GM23248 (cell line): ENCODE measurements around the gene CFAP73. TPM values are rescaled to one million over a fixed set of nuclear protein-coding genes. Genes with fewer than 3 reads are reported as not detected.

ENCODE experiments used
- DNase-seq: peaks from one replicate; pipeline ENCODE4 v3.0.0-alpha.2; 2015
- H2AFZ ChIP-seq: fragments of 200-600 bp; sonication (generic); 2 replicates; pipeline ENCODE4 v1.6.1; 2016; ENCODE audit warnings: antibody characterized with exemption
- H3F3A ChIP-seq: fragments of 200-600 bp; sonication (generic); 2 replicates; pipeline ENCODE4 v1.6.1; 2016; ENCODE audit warnings: mild to moderate bottlenecking, antibody characterized with exemption, mixed run types; ENCODE audit not compliant: insufficient read depth
- H3K27ac ChIP-seq: fragments of 200-600 bp; sonication (generic); 2 replicates; pipeline ENCODE4 v1.5.1; 2016; ENCODE audit warnings: mild to moderate bottlenecking
- H3K27me3 ChIP-seq: fragments of 200-600 bp; sonication (generic); replicated peaks from 2 replicates; pipeline ENCODE4 v1.6.1; 2016; ENCODE audit warnings: mild to moderate bottlenecking; ENCODE audit not compliant: insufficient read depth
- H3K36me3 ChIP-seq: fragments of 200-600 bp; sonication (generic); 2 replicates; pipeline ENCODE4 v1.6.1; 2016; ENCODE audit warnings: low read depth, mild to moderate bottlenecking
- H3K4me1 ChIP-seq: fragments of 200-600 bp; sonication (generic); 2 replicates; pipeline ENCODE4 v1.6.1; 2016; ENCODE audit warnings: mild to moderate bottlenecking; ENCODE audit not compliant: insufficient read depth
- H3K4me2 ChIP-seq: fragments of 200-600 bp; sonication (generic); one replicate; pipeline ENCODE4 v1.6.1; 2016; ENCODE audit warnings: mild to moderate bottlenecking; ENCODE audit not compliant: unreplicated experiment
- H3K4me3 ChIP-seq: fragments of 200-600 bp; sonication (generic); 2 replicates; pipeline ENCODE4 v1.5.1; 2016; ENCODE audit warnings: mild to moderate bottlenecking
- H3K79me2 ChIP-seq: fragments of 200-600 bp; sonication (generic); 2 replicates; pipeline ENCODE4 v1.6.1; 2016; ENCODE audit warnings: mild to moderate bottlenecking; ENCODE audit not compliant: insufficient read depth
- H3K9ac ChIP-seq: fragments of 200-600 bp; sonication (generic); 2 replicates; pipeline ENCODE4 v1.6.1; 2016; ENCODE audit warnings: mild to moderate bottlenecking
- H3K9me2 ChIP-seq: fragments of 200-600 bp; sonication (generic); 2 replicates; pipeline ENCODE4 v1.6.1; 2016; ENCODE audit warnings: mixed run types, mild to moderate bottlenecking, moderate library complexity; ENCODE audit not compliant: insufficient read depth
- H3K9me3 ChIP-seq: fragments of 200-600 bp; sonication (generic); one replicate; pipeline ENCODE4 v1.6.1; 2017; ENCODE audit warnings: low read depth
- H4K20me1 ChIP-seq: fragments of 200-600 bp; sonication (generic); 2 replicates; pipeline ENCODE4 v1.6.0; 2016; ENCODE audit not compliant: insufficient read depth
- EZH2 ChIP-seq: fragments of 200-600 bp; sonication (generic); IDR thresholded peaks from 2 replicates; pipeline ENCODE4 v1.6.1; 2018; ENCODE audit warnings: antibody characterized with exemption, mild to moderate bottlenecking; ENCODE audit not compliant: insufficient read depth, poor library complexity, severe bottlenecking
- EZH2phosphoT487 ChIP-seq: fragments of 200-600 bp; sonication (generic); IDR thresholded peaks from 2 replicates; pipeline ENCODE4 v1.6.1; 2018; ENCODE audit warnings: antibody characterized with exemption, moderate library complexity, mild to moderate bottlenecking, low read depth; ENCODE audit not compliant: insufficient read depth
- WGBS, 2 experiments: methylation state at CpG; one replicate each; pipeline ENCODE4 v1.1.6; 2015 to 2017; ENCODE audit warnings: low lambda C conversion rate in 2 of 2, low coverage in 1 of 2; ENCODE audit errors: missing lambda C conversion rate in 2 of 2; 5-methylcytosine and 5-hydroxymethylcytosine counted together
- in situ Hi-C: fragments of 300-500 bp; cut with MboI; formaldehyde crosslinking; loops from 2 replicates; pipeline ENCODE4 v1.15.0; 2020
- polyA plus RNA-seq: library from polyadenylated mRNA; unstranded; fragments of >200 nt; fragmentation: Nextera tagmentation; extraction: Ambion mirVana; gene quantifications from 2 replicates; pipeline ENCODE4 v1.2.1, GENCODE V29; 2016
- total RNA-seq: library from RNA; depleted of rRNA; stranded (reverse); fragments of >200 nt; shearing (Covaris generic); gene quantifications from 2 replicates; pipeline ENCODE4 v1.2.3, GENCODE V29; 2014

Gene CFAP73
- total and polyA plus RNA-seq, 2 experiments from 2014 or later: not detected

DNA sequence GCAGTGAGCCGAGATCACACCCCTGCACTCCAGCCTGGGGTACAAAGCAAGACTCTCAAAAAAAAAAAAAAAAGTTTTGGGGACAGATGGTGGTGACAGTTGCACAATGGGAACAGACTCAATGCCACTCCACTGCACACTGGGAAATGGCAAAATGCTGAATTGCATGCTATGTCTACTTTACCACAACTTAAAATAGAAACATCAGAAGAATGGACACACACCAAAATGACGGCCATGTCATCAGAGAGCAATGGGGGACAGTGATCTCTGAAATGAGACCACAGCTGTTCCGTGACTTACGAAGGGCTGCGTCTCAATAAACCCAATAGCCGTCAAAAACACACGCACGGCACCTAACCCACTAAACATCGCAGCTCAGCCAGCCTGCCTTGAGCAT lies 22.0 kb downstream of the CFAP73 start:
- DNase-seq: no peak
- H3K27me3 ChIP-seq: no peaks in the 10 kb centered on the region
- H3K4me1 ChIP-seq: no peaks in the 10 kb centered on the region
- no peaks in the 10 kb centered on the region for H3K79me2 ChIP-seq
- H3K4me2 ChIP-seq: no peak overlapping the region
- TF ChIP-seq EZH2 (no peak), EZH2phosphoT487 (no peak)
- 98 to 99% methylated on average over 9 of the region's 9 CpGs for WGBS, 2 experiments
- H2AFZ ChIP-seq: no peak overlapping the region
- H3K9me3 ChIP-seq: no peaks in the 10 kb centered on the region
- H4K20me1 ChIP-seq: no peaks in the 10 kb centered on the region
- no peak overlapping the region for H3K9ac ChIP-seq
- H3K4me3 ChIP-seq: no peak overlapping the region
- no peaks in the 10 kb centered on the region for H3K9me2 ChIP-seq
- no peak overlapping the region for H3K27ac ChIP-seq
- no peaks in the 10 kb centered on the region for H3F3A ChIP-seq
- in situ Hi-C loops: loop anchor here (10.0 kb wide), 1 partner anchor 127 kb away; no protein-coding TSS in a partner anchor
- peaks cover 51% of the 10 kb centered on the region for H3K36me3 ChIP-seq

DNA sequence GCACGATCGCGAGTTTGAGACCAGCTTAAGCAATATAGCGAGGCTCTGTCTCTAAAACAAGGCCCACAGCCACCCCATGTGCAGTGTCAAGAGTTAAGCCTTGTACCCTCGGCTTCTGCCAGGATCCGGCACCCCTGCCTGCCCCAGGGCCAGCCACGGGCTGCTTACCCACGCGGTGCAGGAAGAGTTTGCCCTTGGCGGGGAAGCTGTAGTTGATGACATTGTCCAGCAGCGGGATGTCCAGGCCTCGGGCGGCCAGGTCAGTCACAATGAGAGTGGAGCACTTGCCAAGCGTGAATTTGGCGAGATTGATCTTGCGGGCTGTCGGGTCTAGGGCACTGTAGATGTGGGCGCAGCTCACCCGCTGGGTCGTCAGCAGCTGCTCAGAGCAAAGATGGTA lies 22.7 kb downstream of the CFAP73 start:
- in situ Hi-C loops: loop anchor here (10.0 kb wide), 1 partner anchor 127 kb away; no protein-coding TSS in a partner anchor
- no peak overlapping the region for H3K9ac ChIP-seq
- no peaks in the 10 kb centered on the region for H3K27me3 ChIP-seq
- WGBS, 2 experiments: 90 to 91% methylated on average over 20 of the region's 20 CpGs
- no peak overlapping the region for H3K4me2 ChIP-seq
- no peaks in the 10 kb centered on the region for H4K20me1 ChIP-seq
- H3K79me2 ChIP-seq: no peaks in the 10 kb centered on the region
- H3K36me3 ChIP-seq: peaks cover 58% of the 10 kb centered on the region
- H3K9me3 ChIP-seq: no peaks in the 10 kb centered on the region
- H3K27ac ChIP-seq: no peak overlapping the region
- H3K4me3 ChIP-seq: no peak overlapping the region
- H3K4me1 ChIP-seq: no peaks in the 10 kb centered on the region
- no peaks in the 10 kb centered on the region for H3F3A ChIP-seq
- H2AFZ ChIP-seq: no peak overlapping the region
- DNase-seq: no peak
- no peaks in the 10 kb centered on the region for H3K9me2 ChIP-seq
- TF ChIP-seq EZH2phosphoT487 (no peak), EZH2 (no peak)

DNA sequence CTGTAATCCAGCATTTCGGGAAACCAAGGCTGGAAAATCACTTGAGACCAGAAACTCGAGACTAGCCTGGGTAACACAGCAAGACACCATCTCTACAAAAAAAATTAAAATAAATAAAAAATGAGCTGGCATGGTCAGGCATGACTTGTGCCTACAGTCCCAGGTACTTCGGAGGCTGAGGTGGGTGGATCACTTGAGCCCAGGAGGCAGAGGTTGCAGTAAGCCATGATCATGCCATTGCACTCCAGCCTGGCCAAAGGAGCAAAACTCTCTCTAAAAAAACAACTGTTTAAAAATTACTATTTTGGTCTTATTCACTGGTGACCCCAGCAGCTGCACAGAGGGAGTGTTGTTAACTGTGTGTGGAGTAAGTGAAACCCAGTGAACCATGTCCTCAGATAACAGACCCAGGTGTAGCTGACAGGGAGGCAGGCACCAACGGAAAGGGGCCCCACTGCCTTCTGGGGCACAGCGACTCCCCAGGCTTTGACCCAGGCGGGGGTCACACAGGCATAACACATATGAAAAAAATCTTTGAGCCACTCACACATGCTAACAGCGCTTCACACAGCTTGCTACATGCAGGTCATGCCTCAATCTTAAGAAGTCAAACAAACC lies 23.7 kb downstream of the CFAP73 start:
- 97 to 98% methylated on average over 7 of the region's 7 CpGs for WGBS, 2 experiments
- in situ Hi-C loops: loop anchor here (10.0 kb wide), 1 partner anchor 128 kb away; no protein-coding TSS in a partner anchor
- Histone ChIP-seq H3K79me2 (no peaks in the 10 kb centered on the region), H3K9me3 (no peaks in the 10 kb centered on the region), H3K9me2 (no peaks in the 10 kb centered on the region), H3K4me3 (no peak overlapping the region), H3K4me1 (no peaks in the 10 kb centered on the region), H3F3A (no peaks in the 10 kb centered on the region), H2AFZ (no peak overlapping the region), H3K36me3 (peaks cover 68% of the 10 kb centered on the region), H3K27ac (no peak overlapping the region), H3K27me3 (no peaks in the 10 kb centered on the region), H3K9ac (no peak overlapping the region), H4K20me1 (no peaks in the 10 kb centered on the region), H3K4me2 (no peak overlapping the region)
- no peak for TF ChIP-seq EZH2
- no peak for TF ChIP-seq EZH2phosphoT487
- DNase-seq: no peak

DNA sequence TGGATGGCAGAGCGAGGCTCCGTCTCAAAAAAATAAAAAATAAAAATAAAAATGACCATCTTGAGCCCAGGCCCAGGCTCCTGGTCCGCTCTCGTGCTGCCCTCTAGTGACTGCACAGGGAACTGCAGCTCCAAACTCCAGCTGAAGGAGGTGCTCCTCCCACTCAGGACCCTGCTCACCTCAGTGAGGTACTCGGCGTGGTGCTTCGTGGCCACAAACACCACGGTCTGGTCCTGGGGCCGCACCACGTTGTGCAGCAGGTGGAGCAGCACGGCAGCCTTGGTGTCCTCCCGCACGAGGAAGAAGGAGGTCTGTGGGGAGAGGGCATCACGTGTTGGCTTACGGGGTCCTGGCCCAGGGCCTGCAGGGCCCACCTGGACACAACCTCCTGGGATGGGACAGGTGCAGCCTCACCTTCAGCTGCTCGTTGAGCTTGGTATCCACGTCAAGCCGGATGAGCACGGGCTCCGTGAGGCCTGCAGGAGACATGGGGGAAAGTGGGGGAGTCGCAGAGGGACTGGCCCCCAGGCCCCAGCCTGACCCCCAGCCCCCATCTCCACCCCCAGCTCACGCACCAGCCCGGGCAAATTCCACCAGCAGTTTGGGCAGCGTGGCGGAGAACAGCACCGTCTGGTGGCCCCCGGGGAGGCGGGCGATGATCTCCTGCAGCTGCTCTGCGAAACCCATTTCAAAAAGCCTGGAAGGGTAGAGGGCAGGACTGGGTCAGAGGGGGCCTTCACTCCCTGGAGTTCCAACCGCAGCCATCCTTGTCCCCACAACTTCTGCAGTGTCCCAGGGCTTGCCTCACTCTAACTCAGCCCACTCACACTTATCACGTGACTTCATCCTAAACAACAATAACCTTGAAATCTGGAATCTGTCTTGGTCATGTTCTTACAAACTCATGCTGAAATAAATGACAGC lies 25.2 kb downstream of the CFAP73 start:
- H3K27ac ChIP-seq: no peak overlapping the region
- H3F3A ChIP-seq: no peaks in the 10 kb centered on the region
- no peak overlapping the region for H2AFZ ChIP-seq
- TF ChIP-seq EZH2 (no peak), EZH2phosphoT487 (no peak)
- WGBS, 2 experiments: 46% methylated on average over 19 to 25 of the region's 32 CpGs
- peak; percentile 65 for DNase-seq
- H3K4me2 ChIP-seq: no peak overlapping the region
- no peaks in the 10 kb centered on the region for H3K27me3 ChIP-seq
- in situ Hi-C loops: loop anchor here (10.0 kb wide), 1 partner anchor 130 kb away; no protein-coding TSS in a partner anchor
- H3K4me1 ChIP-seq: no peaks in the 10 kb centered on the region
- no peaks in the 10 kb centered on the region for H4K20me1 ChIP-seq
- 0 out of 2 replicates have a peak, but pooled peaks cover under 1% of the 10 kb centered on the region for H3K79me2 ChIP-seq
- peaks cover 68% of the 10 kb centered on the region for H3K36me3 ChIP-seq
- no peaks in the 10 kb centered on the region for H3K9me3 ChIP-seq
- H3K4me3 ChIP-seq: no peak overlapping the region
- H3K9me2 ChIP-seq: no peaks in the 10 kb centered on the region
- no peak overlapping the region for H3K9ac ChIP-seq
